Measurements from ENCODE around the gene SLC22A17. TPM values are rescaled to one million over a fixed set of nuclear protein-coding genes. Genes with fewer than 3 reads are reported as not detected.

SLC22A17 gene
- total RNA-seq, 1 experiment from 2014 or later = 5.9 TPM

GRCh38 chr14:23345987-23346692 lies 6.5 kb downstream of the SLC22A17 start:
- no peak overlapping the region for H2AFZ ChIP-seq (ENCODE audit: low read depth, low read length, poor library complexity, severe bottlenecking)
- no peaks in the 10 kb centered on the region for H3K79me2 ChIP-seq (ENCODE audit: insufficient read depth, low read length)
- H3K9me3 ChIP-seq (ENCODE audit: control insufficient read depth in 1 of 2, insufficient read depth in 1 of 2, low read depth in 1 of 2, low read length in 2 of 2) = peaks cover 0 to 1% of the 10 kb centered on the region in 2 experiments; a peak in 1 of 4 replicates
- H3K27ac ChIP-seq (ENCODE audit: low read depth, low read length) = no peak overlapping the region
- no TSS peak for BruUV-seq (replicated peaks)
- H4K20me1 ChIP-seq (ENCODE audit: insufficient read depth) = no peaks in the 10 kb centered on the region
- no peaks in the 10 kb centered on the region for H3K27me3 ChIP-seq (ENCODE audit: insufficient read depth, low read length)
- intact Hi-C loops (cut with micrococcal nuclease) = no loop called here
- no peaks in the 10 kb centered on the region for H3K36me3 ChIP-seq (ENCODE audit: control insufficient read depth in 1 of 2, insufficient read depth in 2 of 2, low read length in 2 of 2)
- DNase-seq (ENCODE audit: low read depth, low spot score) = no peak
- no peak for ATAC-seq
- CTCF ChIA-PET = interaction anchor here (2.0 kb wide), 1 partner anchor 14 kb away, joined by 8 read pairs; no protein-coding TSS in a partner anchor
- H3K9ac ChIP-seq (ENCODE audit: low read length) = no peak overlapping the region
- H3K4me1 ChIP-seq (ENCODE audit: control insufficient read depth in 1 of 2, insufficient read depth in 2 of 2, low read length in 2 of 2) = no peaks in the 10 kb centered on the region
- H3K9me2 ChIP-seq (ENCODE audit: insufficient read depth) = no peaks in the 10 kb centered on the region
- no peak overlapping the region for H3K4me3 ChIP-seq (replicated peaks in 1 of 2; ENCODE audit: low read depth in 1 of 2, low read length in 2 of 2)
- RAD21 ChIA-PET (ENCODE audit: low non-redundant PET in 1 of 2, low total read pairs in 2 of 2, uncharacterized antibody in 2 of 2, unreplicated experiment in 2 of 2) = no interaction called here
- TF ChIP-seq CTCF (IDR thresholded peaks at IDR 0.05 in 2 of 3, conservative IDR thresholded peaks at IDR 0.05 in 1 of 3; ENCODE audit: borderline replicate concordance in 1 of 3, insufficient read depth in 1 of 3, low read depth in 2 of 3, low read length in 2 of 3) (no peak), JUND (IDR thresholded peaks at IDR 0.05) (no peak), YY1 (IDR thresholded peaks at IDR 0.05; ENCODE audit: extremely low read depth, insufficient replicate concordance, low read depth, low read length) (no peak), ZBTB33 (IDR thresholded peaks at IDR 0.05; ENCODE audit: extremely low read depth, insufficient replicate concordance, low read length) (no peak), SIN3A (IDR thresholded peaks at IDR 0.05; ENCODE audit: low read depth) (no peak), FOSL1 (IDR thresholded peaks at IDR 0.05; ENCODE audit: low read depth) (no peak), SRF (IDR thresholded peaks at IDR 0.05; ENCODE audit: low read depth) (no peak), POLR2AphosphoS5 (IDR thresholded peaks at IDR 0.05; ENCODE audit: low read depth, low read length) (no peak), RAD21 (IDR thresholded peaks at IDR 0.05; ENCODE audit: low read depth) (no peak), SP1 (IDR thresholded peaks at IDR 0.05; ENCODE audit: low read depth) (no peak), ZFX (IDR thresholded peaks at IDR 0.05) (no peak)
- POLR2A ChIA-PET = no interaction called here
- no peak overlapping the region for H3K4me2 ChIP-seq (ENCODE audit: low read length)
